Skeletal muscle cell (primary cell): ENCODE data around the gene OOSP3.
A peak's percentile ranks its signal among the peaks of the same experiment; 100 is the strongest.
"Not testable (repeated sequence)": the region's sequence is repeated elsewhere in the genome, so short reads cannot be mapped to it uniquely, and the experiment has no call there.

Experiments
- DNase-seq: peaks from one replicate; pipeline ENCODE4 v3.0.0-alpha.2; 2010; ENCODE audit warnings: low read depth
- H3K4me3 ChIP-seq: 2 replicates; pipeline ENCODE4 v1.5.1; 2011; ENCODE audit warnings: low read depth, mild to moderate bottlenecking, control low read depth, low read length, moderate library complexity

OOSP3 gene

GRCh38 chr11:59872076-59872475, 6.5 kb upstream of the OOSP3 start:
- DNase-seq = no peak
- H3K4me3 ChIP-seq = no peak overlapping the region

- no peak overlapping the region for H3K4me3 ChIP-seq
- no peak for DNase-seq
Measured at GRCh38 chr11:59875856-59876519, 2.6 kb upstream of the OOSP3 start.

GRCh38 chr11:59877325-59877724, 1.3 kb upstream of the OOSP3 start:
- no peak for DNase-seq
- no peak overlapping the region for H3K4me3 ChIP-seq

- no peak for DNase-seq
- H3K4me3 ChIP-seq = no peak overlapping the region
Measured at GRCh38 chr11:59877784-59878183, 798 bp upstream of the OOSP3 start.

GRCh38 chr11:59879567-59879966, 985 bp downstream of the OOSP3 start:
- no peak for DNase-seq
- no peak overlapping the region for H3K4me3 ChIP-seq

- DNase-seq = no peak
- no peak overlapping the region for H3K4me3 ChIP-seq
Measured at GRCh38 chr11:59883597-59883996, 5.0 kb downstream of the OOSP3 start.

- not testable (repeated sequence) for H3K4me3 ChIP-seq, DNase-seq
Measured at GRCh38 chr11:59887156-59887555, 8.6 kb downstream of the OOSP3 start.

- DNase-seq = no peak
- no peak overlapping the region for H3K4me3 ChIP-seq
Measured at GRCh38 chr11:59891781-59892181, 13.2 kb downstream of the OOSP3 start.

- no peak for DNase-seq
- H3K4me3 ChIP-seq = no peak overlapping the region
Measured at GRCh38 chr11:59894616-59895015, 16.0 kb downstream of the OOSP3 start.

- DNase-seq = no peak
- H3K4me3 ChIP-seq = no peak overlapping the region
Measured at GRCh38 chr11:59898046-59898445, 19.5 kb downstream of the OOSP3 start.

- H3K4me3 ChIP-seq = no peak overlapping the region
- no peak for DNase-seq
Measured at GRCh38 chr11:59898650-59899049, 20.1 kb downstream of the OOSP3 start.

- no peak for DNase-seq
- no peak overlapping the region for H3K4me3 ChIP-seq
Measured at GRCh38 chr11:59899532-59899931, 20.9 kb downstream of the OOSP3 start.

GRCh38 chr11:59900366-59901126, 22.0 kb downstream of the OOSP3 start:
- H3K4me3 ChIP-seq = no peak overlapping the region
- no peak for DNase-seq

- DNase-seq = peak; percentile 13
- H3K4me3 ChIP-seq = no peak overlapping the region
Measured at GRCh38 chr11:59901306-59901705, 22.7 kb downstream of the OOSP3 start.

- H3K4me3 ChIP-seq, DNase-seq: not testable (repeated sequence)
Measured at GRCh38 chr11:59903569-59903968, 25.0 kb downstream of the OOSP3 start.

- H3K4me3 ChIP-seq = no peak overlapping the region
- peak; percentile 7 for DNase-seq
Measured at GRCh38 chr11:59918480-59918879, 39.9 kb downstream of the OOSP3 start.

GRCh38 chr11:59918987-59919589, 40.5 kb downstream of the OOSP3 start:
- no peak for DNase-seq
- no peak overlapping the region for H3K4me3 ChIP-seq

GRCh38 chr11:59923813-59924212, 45.2 kb downstream of the OOSP3 start:
- no peak for DNase-seq
- H3K4me3 ChIP-seq = no peak overlapping the region

- no peak for DNase-seq
- no peak overlapping the region for H3K4me3 ChIP-seq
Measured at GRCh38 chr11:59931688-59932087, 53.1 kb downstream of the OOSP3 start.

GRCh38 chr11:59938132-59938531, 59.5 kb downstream of the OOSP3 start, which contains the start of gene OOSP1:
Gene OOSP1 (plus strand): TSS chr11:59938432. CDS start chr11:59938455, 23 bp downstream.
- no peak within 1 kb of the TSS for H3K4me3 ChIP-seq
- no peak for DNase-seq

- DNase-seq = no peak
- H3K4me3 ChIP-seq = no peak overlapping the region
Measured at GRCh38 chr11:59938718-59939117, 60.1 kb downstream of the OOSP3 start.
